ENCODE measurements around the gene TIGD3. TPM values are rescaled to one million over a fixed set of nuclear protein-coding genes. Genes with fewer than 3 reads are reported as not detected.
A peak's percentile ranks its signal among the peaks of the same experiment; 100 is the strongest.

TIGD3 gene
- total and polyA plus RNA-seq, 2 of the 13 experiments (the other 11 are each of a cell fraction or from before 2014, with no cell fraction given) = 0.49 to 4.9 TPM

DNA sequence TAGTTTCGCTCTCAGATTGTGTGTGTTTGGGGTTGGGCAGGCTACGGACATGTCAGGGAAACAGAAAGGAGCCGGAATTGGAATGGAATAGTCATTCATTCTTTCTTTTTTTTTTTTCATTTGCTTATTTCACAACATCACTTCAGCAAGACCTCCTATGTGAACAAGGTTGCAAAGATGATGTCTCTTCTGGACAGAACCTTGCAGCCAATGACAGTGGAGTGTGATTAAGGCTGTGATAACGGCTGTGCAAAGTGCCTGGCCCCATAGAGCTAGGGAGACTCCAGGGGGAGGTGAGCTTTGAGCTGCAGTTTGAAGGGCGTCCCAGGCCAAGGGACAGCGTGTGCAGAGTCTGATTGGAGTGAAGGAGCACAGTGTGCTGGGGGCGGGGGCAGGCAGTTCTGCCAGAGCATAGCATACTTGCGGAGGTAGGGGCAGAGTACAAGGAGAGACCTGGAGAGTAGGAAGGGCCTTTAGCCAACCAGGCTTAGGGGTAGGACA, 3.4 kb downstream of the TIGD3 start (continued):
- TF ChIP-seq ZNF281 (CRISPR knock-in tag; IDR thresholded peaks at IDR 0.05; ENCODE audit: borderline replicate concordance) (peak; percentile 75; the same call in 1 of the 2 replicates), HNRNPH1 (optimal IDR thresholded peaks at IDR 0.05; ENCODE audit: low read depth, low read length) (no peak), SMARCE1 (IDR thresholded peaks at IDR 0.05; ENCODE audit: borderline replicate concordance) (no peak), REPIN1 (CRISPR knock-in tag; IDR thresholded peaks at IDR 0.05; ENCODE audit: borderline replicate concordance, low read depth) (peak; percentile 89; the same call in 1 of the 2 replicates), ZEB1 (IDR thresholded peaks at IDR 0.05; ENCODE audit: insufficient replicate concordance, low read depth) (peak; percentile 84), MED8 (CRISPR knock-in tag; IDR thresholded peaks at IDR 0.05; ENCODE audit: insufficient replicate concordance) (no peak), ZNF207 (IDR thresholded peaks at IDR 0.05; ENCODE audit: borderline replicate concordance) (no peak), YY1 (IDR thresholded peaks at IDR 0.05; ENCODE audit: insufficient read depth, insufficient replicate concordance, low read depth, low read length) (no peak), MTF1 (CRISPR knock-in tag; IDR thresholded peaks at IDR 0.05) (peak; percentile 70; the same call in 1 of the 2 replicates), ARID2 (CRISPR knock-in tag; IDR thresholded peaks at IDR 0.05; ENCODE audit: borderline replicate concordance) (no peak), CEBPB (IDR thresholded peaks at IDR 0.05; ENCODE audit: borderline replicate concordance, low read depth, low read length) (peak; percentile 95), PATZ1 (CRISPR knock-in tag; IDR thresholded peaks at IDR 0.05) (peak; percentile 93), ZNF501 (CRISPR knock-in tag; IDR thresholded peaks at IDR 0.05) (peak; percentile 75), ZNF34 (CRISPR knock-in tag; IDR thresholded peaks at IDR 0.05; ENCODE audit: borderline replicate concordance) (no peak), GPN1 (CRISPR knock-in tag; IDR thresholded peaks at IDR 0.05; ENCODE audit: borderline replicate concordance) (no peak), HDAC1 (CRISPR knock-in tag; IDR thresholded peaks at IDR 0.05) (peak; percentile 88), ZNF670 (CRISPR knock-in tag; IDR thresholded peaks at IDR 0.05; ENCODE audit: borderline replicate concordance) (no peak)
- TF ChIP-seq, protein P1, sequence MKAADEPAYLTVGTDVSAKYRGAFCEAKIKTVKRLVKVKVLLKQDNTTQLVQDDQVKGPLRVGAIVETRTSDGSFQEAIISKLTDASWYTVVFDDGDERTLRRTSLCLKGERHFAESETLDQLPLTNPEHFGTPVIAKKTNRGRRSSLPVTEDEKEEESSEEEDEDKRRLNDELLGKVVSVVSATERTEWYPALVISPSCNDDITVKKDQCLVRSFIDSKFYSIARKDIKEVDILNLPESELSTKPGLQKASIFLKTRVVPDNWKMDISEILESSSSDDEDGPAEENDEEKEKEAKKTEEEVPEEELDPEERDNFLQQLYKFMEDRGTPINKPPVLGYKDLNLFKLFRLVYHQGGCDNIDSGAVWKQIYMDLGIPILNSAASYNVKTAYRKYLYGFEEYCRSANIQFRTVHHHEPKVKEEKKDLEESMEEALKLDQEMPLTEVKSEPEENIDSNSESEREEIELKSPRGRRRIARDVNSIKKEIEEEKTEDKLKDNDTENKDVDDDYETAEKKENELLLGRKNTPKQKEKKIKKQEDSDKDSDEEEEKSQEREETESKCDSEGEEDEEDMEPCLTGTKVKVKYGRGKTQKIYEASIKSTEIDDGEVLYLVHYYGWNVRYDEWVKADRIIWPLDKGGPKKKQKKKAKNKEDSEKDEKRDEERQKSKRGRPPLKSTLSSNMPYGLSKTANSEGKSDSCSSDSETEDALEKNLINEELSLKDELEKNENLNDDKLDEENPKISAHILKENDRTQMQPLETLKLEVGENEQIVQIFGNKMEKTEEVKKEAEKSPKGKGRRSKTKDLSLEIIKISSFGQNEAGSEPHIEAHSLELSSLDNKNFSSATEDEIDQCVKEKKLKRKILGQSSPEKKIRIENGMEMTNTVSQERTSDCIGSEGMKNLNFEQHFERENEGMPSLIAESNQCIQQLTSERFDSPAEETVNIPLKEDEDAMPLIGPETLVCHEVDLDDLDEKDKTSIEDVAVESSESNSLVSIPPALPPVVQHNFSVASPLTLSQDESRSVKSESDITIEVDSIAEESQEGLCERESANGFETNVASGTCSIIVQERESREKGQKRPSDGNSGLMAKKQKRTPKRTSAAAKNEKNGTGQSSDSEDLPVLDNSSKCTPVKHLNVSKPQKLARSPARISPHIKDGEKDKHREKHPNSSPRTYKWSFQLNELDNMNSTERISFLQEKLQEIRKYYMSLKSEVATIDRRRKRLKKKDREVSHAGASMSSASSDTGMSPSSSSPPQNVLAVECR (CRISPR knock-in tag; IDR thresholded peaks at IDR 0.05; ENCODE audit: borderline replicate concordance) = peak; percentile 75; the same call in 1 of the 2 replicates
- TF ChIP-seq, protein P2, sequence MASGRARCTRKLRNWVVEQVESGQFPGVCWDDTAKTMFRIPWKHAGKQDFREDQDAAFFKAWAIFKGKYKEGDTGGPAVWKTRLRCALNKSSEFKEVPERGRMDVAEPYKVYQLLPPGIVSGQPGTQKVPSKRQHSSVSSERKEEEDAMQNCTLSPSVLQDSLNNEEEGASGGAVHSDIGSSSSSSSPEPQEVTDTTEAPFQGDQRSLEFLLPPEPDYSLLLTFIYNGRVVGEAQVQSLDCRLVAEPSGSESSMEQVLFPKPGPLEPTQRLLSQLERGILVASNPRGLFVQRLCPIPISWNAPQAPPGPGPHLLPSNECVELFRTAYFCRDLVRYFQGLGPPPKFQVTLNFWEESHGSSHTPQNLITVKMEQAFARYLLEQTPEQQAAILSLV (CRISPR knock-in tag; IDR thresholded peaks at IDR 0.05; ENCODE audit: borderline replicate concordance) = peak; percentile 41; the same call in 1 of the 2 replicates
